IMR-90 (cell line): ENCODE data around the gene LRFN2. TPM values are rescaled to one million over a fixed set of nuclear protein-coding genes. Genes with fewer than 3 reads are reported as not detected.

Source experiments
- ATAC-seq: fragments of 200-7000 bp; cut with Tn5 transposase; 2 replicates; pipeline ENCODE4 v1.9.1; 2020; ENCODE audit warnings: low read depth, mild to moderate bottlenecking, moderate library complexity
- BruUV-seq: library from RNA; stranded (reverse); fragments of 400-500 nt; replicated peaks from 2 replicates; lab custom pipeline; 2021; lab: Mats Ljungman, UMichigan
- CTCF ChIA-PET: fragments of 300-600 bp; formaldehyde crosslinking; extraction: SDS; loops from one replicate; lab custom pipeline; 2021; ENCODE audit warnings: antibody characterized with exemption; lab: Yijun Ruan, JAX
- POLR2A ChIA-PET: fragments of 300-600 bp; sonication (Branson Sonifier 250); formaldehyde crosslinking; loops from one replicate; lab custom pipeline; 2022; ENCODE audit warnings: antibody characterized with exemption; ENCODE audit not compliant: unreplicated experiment; lab: Charles Lee
- DNase-seq: peaks from one replicate; pipeline ENCODE4 v3.0.0; 2013
- H2AFZ ChIP-seq: replicated peaks from 2 replicates; pipeline ENCODE3; 2013; ENCODE audit warnings: low read length, mild to moderate bottlenecking; ENCODE audit not compliant: poor library complexity
- H2AK5ac ChIP-seq: 2 replicates; pipeline ENCODE4 v1.6.1; 2013; ENCODE audit warnings: low read depth, low read length, inconsistent platforms
- H2AK9ac ChIP-seq: replicated peaks from 2 replicates; pipeline ENCODE3; 2013; ENCODE audit warnings: mild to moderate bottlenecking, low read depth, low read length, moderate library complexity; ENCODE audit not compliant: poor library complexity
- H2BK120ac ChIP-seq: 2 replicates; pipeline ENCODE4 v1.6.1; 2013; ENCODE audit warnings: low read depth, low read length, inconsistent platforms
- H2BK15ac ChIP-seq: 3 replicates; pipeline ENCODE4 v1.6.1; 2013; ENCODE audit warnings: low read depth, low read length, inconsistent platforms
- H2BK20ac ChIP-seq: 2 replicates; pipeline ENCODE4 v1.6.1; 2013; ENCODE audit warnings: low read depth, mild to moderate bottlenecking, inconsistent platforms, low read length, moderate library complexity
- H2BK5ac ChIP-seq: 2 replicates; pipeline ENCODE4 v1.6.1; 2013; ENCODE audit warnings: mild to moderate bottlenecking, low read depth, low read length, inconsistent platforms; ENCODE audit not compliant: poor library complexity, severe bottlenecking
- H3K14ac ChIP-seq: replicated peaks from 2 replicates; pipeline ENCODE4 v1.6.1; 2013; ENCODE audit warnings: low read depth, low read length, inconsistent platforms
- H3K18ac ChIP-seq: 2 replicates; pipeline ENCODE4 v1.6.1; 2013; ENCODE audit warnings: low read depth, low read length, control low read depth
- H3K23ac ChIP-seq: 2 replicates; pipeline ENCODE4 v1.6.1; 2013; ENCODE audit warnings: low read depth, low read length, inconsistent platforms
- H3K27ac ChIP-seq: 2 replicates; pipeline ENCODE4 v1.5.1; 2013; ENCODE audit warnings: mild to moderate bottlenecking, control low read depth, low read length; ENCODE audit not compliant: insufficient read depth
- H3K27me3 ChIP-seq: 2 replicates; pipeline ENCODE4 v1.6.1; 2013; ENCODE audit warnings: low read length; ENCODE audit not compliant: control insufficient read depth, insufficient read depth
- H3K36me3 ChIP-seq: 2 replicates; pipeline ENCODE4 v1.6.1; 2013; ENCODE audit warnings: low read length, mixed read lengths; ENCODE audit not compliant: control insufficient read depth, insufficient read depth
- H3K4ac ChIP-seq: 2 replicates; pipeline ENCODE4 v1.6.1; 2013; ENCODE audit warnings: low read depth, low read length, inconsistent platforms
- H3K4me1 ChIP-seq: 2 replicates; pipeline ENCODE4 v1.6.1; 2013; ENCODE audit warnings: low read length, mixed read lengths; ENCODE audit not compliant: control insufficient read depth, insufficient read depth
- H3K4me2 ChIP-seq: 2 replicates; pipeline ENCODE4 v1.6.1; 2013; ENCODE audit warnings: low read depth, mild to moderate bottlenecking, control low read depth, low read length, moderate library complexity
- H3K4me3 ChIP-seq: 2 replicates; pipeline ENCODE4 v1.5.1; 2013; ENCODE audit warnings: low read depth, mild to moderate bottlenecking, control low read depth, low read length, moderate library complexity; ENCODE audit not compliant: insufficient read depth
- H3K56ac ChIP-seq: 2 replicates; pipeline ENCODE4 v1.6.1; 2013; ENCODE audit warnings: low read length, inconsistent platforms; ENCODE audit not compliant: insufficient read depth; ENCODE audit errors: extremely low read depth
- H3K79me1 ChIP-seq, 2 experiments: 2 replicates each; pipeline ENCODE4 v1.6.1; 2013; ENCODE audit warnings: low read length in 2 of 2, inconsistent platforms in 1 of 2, low read depth in 1 of 2
- H3K9ac ChIP-seq: 2 replicates; pipeline ENCODE4 v1.6.1; 2013; ENCODE audit warnings: low read depth, low read length, control low read depth
- H3K9me1 ChIP-seq: 2 replicates; pipeline ENCODE4 v1.6.1; 2013; ENCODE audit warnings: low read length, inconsistent platforms; ENCODE audit not compliant: insufficient read depth
- H3K9me3 ChIP-seq: 2 replicates; pipeline ENCODE4 v1.6.1; 2013; ENCODE audit warnings: low read length; ENCODE audit not compliant: control insufficient read depth, insufficient read depth
- H4K20me1 ChIP-seq: 2 replicates; pipeline ENCODE4 v1.6.1; 2013; ENCODE audit warnings: low read length, inconsistent platforms; ENCODE audit not compliant: insufficient read depth
- H4K5ac ChIP-seq: 2 replicates; pipeline ENCODE4 v1.6.1; 2013; ENCODE audit warnings: mild to moderate bottlenecking, low read depth, low read length, control low read depth
- H4K8ac ChIP-seq, 2 experiments: 2 replicates each; pipeline ENCODE4 v1.6.1; 2013; ENCODE audit warnings: low read depth in 2 of 2, low read length in 2 of 2, control low read depth in 1 of 2, inconsistent platforms in 1 of 2
- H4K91ac ChIP-seq: 2 replicates; pipeline ENCODE4 v1.6.1; 2013; ENCODE audit warnings: low read depth, low read length, inconsistent platforms; ENCODE audit not compliant: insufficient read depth
- CHD1 ChIP-seq: IDR thresholded peaks from 2 replicates; pipeline ENCODE4 v1.6.1; 2012; ENCODE audit warnings: low read depth, low read length, improper control_type of control experiment
- MAZ ChIP-seq: IDR thresholded peaks from 2 replicates; pipeline ENCODE4 v1.6.1; 2012; ENCODE audit warnings: low read depth, mild to moderate bottlenecking, low read length, improper control_type of control experiment, moderate library complexity, borderline replicate concordance
- NFE2L2 ChIP-seq: fragments of 150-350 bp; IDR thresholded peaks from 2 replicates; pipeline ENCODE4 v1.6.1; 2016; ENCODE audit warnings: low read depth, mild to moderate bottlenecking, low read length
- WGBS, 2 experiments: methylation state at CpG; one replicate each; pipeline versions ENCODE4 v1.1.5 to v1.1.7; 2013; ENCODE audit warnings: missing lambda C conversion rate in 2 of 2; ENCODE audit not compliant: insufficient read length in 1 of 2; ENCODE audit errors: extremely low coverage in 2 of 2; 5-methylcytosine and 5-hydroxymethylcytosine counted together
- dilution Hi-C: fragments of 300-500 bp; cut with HindIII; formaldehyde crosslinking; loops from one replicate; pipeline ENCODE4 v1.14.3; 2018; ENCODE audit warnings: low sequenced_read_pairs; ENCODE audit not compliant: unreplicated experiment
- in situ Hi-C: fragments of 300-500 bp; cut with MboI; formaldehyde crosslinking; loops from 3 replicates; pipeline ENCODE4 v1.14.3; 2019; ENCODE audit warnings: low sequenced_read_pairs, inconsistent platforms, mixed read lengths
- intact Hi-C: fragments of 100-400 bp; cut with micrococcal nuclease; formaldehyde crosslinking; loops from 2 replicates; pipeline ENCODE4 v1.10.0; 2022
- polyA plus RNA-seq, 3 experiments: library from polyadenylated mRNA; depleted of rRNA; stranded (reverse); fragments of >200 nt; gene quantifications; 2 replicates each; pipeline ENCODE4 v1.2.3, GENCODE V29; 2012; ENCODE audit warnings: low replicate concordance in 1 of 3
- total RNA-seq: library from RNA; depleted of rRNA; stranded (reverse); fragments of >200 nt; gene quantifications from 2 replicates; pipeline ENCODE4 v1.2.3, GENCODE V29; 2012

LRFN2 gene
- total and polyA plus RNA-seq, 2 of the 4 experiments (the other 2 are of a cell fraction), result not detected

- H4K8ac ChIP-seq, result no peak overlapping the region
- POLR2A ChIA-PET, result no interaction called here
- TF ChIP-seq MAZ (no peak), CHD1 (no peak), NFE2L2 (no peak)
Observed at GRCh38 chr6:40410821-40411220, 176.3 kb downstream of the LRFN2 start.

More at GRCh38 chr6:40410821-40411220, 176.3 kb downstream of the LRFN2 start:
- Histone ChIP-seq H3K14ac (no peak overlapping the region), H2BK5ac (no peak overlapping the region), H3K79me1 (no peaks in the 10 kb centered on the region), H3K9me1 (no peaks in the 10 kb centered on the region), H2BK120ac (no peak overlapping the region), H3K4ac (no peak overlapping the region), H3K9ac (no peak overlapping the region), H2BK15ac (no peak overlapping the region), H2AFZ (no peak overlapping the region), H2AK5ac (no peak overlapping the region), H3K4me1 (no peaks in the 10 kb centered on the region), H3K9me3 (no peaks in the 10 kb centered on the region), H3K27ac (no peak overlapping the region), H3K4me3 (no peak overlapping the region), H2BK20ac (no peak overlapping the region), H4K91ac (no peak overlapping the region), H3K27me3 (no peaks in the 10 kb centered on the region), H3K4me2 (no peak overlapping the region), H2AK9ac (no peak overlapping the region), H3K23ac (no peak overlapping the region), H3K36me3 (no peaks in the 10 kb centered on the region), H3K18ac (no peak overlapping the region), H4K20me1 (no peaks in the 10 kb centered on the region), H3K56ac (no peak overlapping the region), H4K5ac (no peak overlapping the region)
- no peak for DNase-seq
- no CpG with 5 or more reads among the region's 1 CpG for WGBS, 2 experiments
- dilution Hi-C loops, result no loop called here
- no peak for ATAC-seq
- no TSS peak for BruUV-seq
- in situ Hi-C loops, result no loop called here
- intact Hi-C loops, result no loop called here
- CTCF ChIA-PET, result no interaction called here
